H1 (cell line): Measurements from ENCODE around the gene CYP17A1. TPM values are rescaled to one million over a fixed set of nuclear protein-coding genes. Genes with fewer than 3 reads are reported as not detected.
"Not testable (repeated sequence)": the region's sequence is repeated elsewhere in the genome, so short reads cannot be mapped to it uniquely, and the experiment has no call there.

Experiments used
- CTCF ChIA-PET: fragments of 300-600 bp; sonication (Branson Sonifier 250); formaldehyde crosslinking; loops from one replicate; lab custom pipeline; 2021; ENCODE audit not compliant: partially characterized antibody; lab: Charles Lee
- POLR2A ChIA-PET: fragments of 300-600 bp; sonication (Branson Sonifier 250); formaldehyde crosslinking; loops from one replicate; lab custom pipeline; 2021; ENCODE audit warnings: inconsistent platforms; ENCODE audit not compliant: partially characterized antibody; lab: Charles Lee
- DNase-seq, 2 experiments: peaks; one replicate each; pipeline versions ENCODE4 v3.0.0 to v3.0.0-alpha.2; 2010 to 2022; ENCODE audit warnings: low spot score in 2 of 2, low read depth in 1 of 2, mixed read lengths in 1 of 2
- FAIRE-seq: peaks from 2 replicates; lab custom pipeline; 2011; peaks lifted over from hg19 to GRCh38; lab: Jason Lieb, UNC
- H2AFZ ChIP-seq: 2 replicates; pipeline ENCODE4 v1.8.1; 2012; ENCODE audit warnings: low read length, inconsistent platforms
- H2AK5ac ChIP-seq: 2 replicates; pipeline ENCODE4 v1.6.1; 2013; ENCODE audit warnings: low read depth, low read length
- H2BK120ac ChIP-seq: replicated peaks from 2 replicates; pipeline ENCODE3; 2013; ENCODE audit warnings: low read depth, low read length, inconsistent platforms
- H2BK12ac ChIP-seq: 2 replicates; pipeline ENCODE4 v1.6.1; 2013; ENCODE audit warnings: low read depth, low read length
- H2BK15ac ChIP-seq: 2 replicates; pipeline ENCODE4 v1.6.1; 2013; ENCODE audit warnings: low read length
- H2BK20ac ChIP-seq: 2 replicates; pipeline ENCODE4 v1.6.1; 2013; ENCODE audit warnings: low read length
- H2BK5ac ChIP-seq: 2 replicates; pipeline ENCODE4 v1.6.1; 2013; ENCODE audit warnings: low read depth, low read length
- H3K14ac ChIP-seq: 2 replicates; pipeline ENCODE4 v1.6.1; 2013; ENCODE audit warnings: inconsistent platforms; ENCODE audit not compliant: insufficient read length
- H3K18ac ChIP-seq: 2 replicates; pipeline ENCODE4 v1.6.1; 2013; ENCODE audit warnings: low read length; ENCODE audit errors: extremely low read depth
- H3K23ac ChIP-seq: 2 replicates; pipeline ENCODE4 v1.6.1; 2013; ENCODE audit warnings: inconsistent platforms; ENCODE audit not compliant: insufficient read length
- H3K23me2 ChIP-seq: 2 replicates; pipeline ENCODE4 v1.6.1; 2013; ENCODE audit warnings: low read depth, low read length
- H3K27ac ChIP-seq: 2 replicates; pipeline ENCODE4 v1.6.1; 2011; ENCODE audit warnings: low read depth, low read length, inconsistent platforms
- H3K27me3 ChIP-seq, 4 experiments: replicated peaks in 1 of 4; 1 replicate in 1 of 4; 2 replicates in 3 of 4; pipeline versions ENCODE4 v1.6.1 to v1.8.1; 2011 to 2013; ENCODE audit warnings: low read length in 3 of 4, mild to moderate bottlenecking in 3 of 4, inconsistent platforms in 2 of 4, mixed read lengths in 2 of 4, moderate library complexity in 1 of 4; ENCODE audit not compliant: control insufficient read depth in 3 of 4, insufficient read depth in 3 of 4; ENCODE audit errors: extremely low read depth in 1 of 4
- H3K36me3 ChIP-seq, 4 experiments: 2 replicates each; pipeline versions ENCODE4 v1.6.1 to v1.8.1; 2011 to 2013; ENCODE audit warnings: mild to moderate bottlenecking in 4 of 4, low read length in 3 of 4, moderate library complexity in 2 of 4, control low read depth in 1 of 4, inconsistent platforms in 1 of 4; ENCODE audit not compliant: insufficient read depth in 4 of 4, control insufficient read depth in 2 of 4
- H3K4ac ChIP-seq: replicated peaks from 2 replicates; pipeline ENCODE3; 2013; ENCODE audit warnings: low read length, low read depth, mixed read lengths, inconsistent platforms; ENCODE audit not compliant: insufficient read length
- H3K4me1 ChIP-seq, 4 experiments: replicated peaks in 1 of 4; 1 replicate in 1 of 4; 2 replicates in 3 of 4; pipeline versions ENCODE4 v1.6.1 to v1.8.1; 2011 to 2013; ENCODE audit warnings: low read length in 3 of 4, inconsistent platforms in 2 of 4, mixed read lengths in 1 of 4; ENCODE audit not compliant: insufficient read depth in 4 of 4, control insufficient read depth in 3 of 4
- H3K4me2 ChIP-seq, 2 experiments: 2 replicates each; pipeline versions ENCODE4 v1.6.1 to v1.8.1; 2011 to 2013; ENCODE audit warnings: low read depth in 2 of 2, low read length in 2 of 2, control low read depth in 1 of 2, inconsistent platforms in 1 of 2, mild to moderate bottlenecking in 1 of 2; ENCODE audit not compliant: insufficient read depth in 1 of 2
- H3K4me3 ChIP-seq, 4 experiments: fragments of 200-600, 300-600 bp in 1 of 4; sonication (generic), shearing (Covaris generic), sonication (Bioruptor Twin) in 1 of 4; 2 replicates each; pipeline versions ENCODE4 v1.5.1 to v1.8.1; 2011 to 2016; ENCODE audit warnings: low read length in 4 of 4, low read depth in 3 of 4, control low read depth in 2 of 4, inconsistent platforms in 2 of 4, mild to moderate bottlenecking in 2 of 4, mixed read lengths in 1 of 4, moderate library complexity in 1 of 4; ENCODE audit not compliant: insufficient read depth in 2 of 4; ENCODE audit errors: extremely low read depth in 1 of 4
- H3K56ac ChIP-seq: replicated peaks from 2 replicates; pipeline ENCODE3; 2013; ENCODE audit warnings: low read depth, mild to moderate bottlenecking, mixed read lengths, low read length, inconsistent platforms; ENCODE audit not compliant: insufficient read length
- H3K79me1 ChIP-seq: 2 replicates; pipeline ENCODE4 v1.6.1; 2013; ENCODE audit warnings: low read depth, low read length, control low read depth
- H3K79me2 ChIP-seq, 2 experiments: 2 replicates each; pipeline versions ENCODE4 v1.6.1 to v1.8.1; 2012 to 2013; ENCODE audit warnings: low read length in 2 of 2, mild to moderate bottlenecking in 2 of 2, inconsistent platforms in 1 of 2; ENCODE audit not compliant: insufficient read depth in 2 of 2, control insufficient read depth in 1 of 2
- H3K9ac ChIP-seq, 4 experiments: replicated peaks in 1 of 4; 1 replicate in 1 of 4; 2 replicates in 3 of 4; pipeline versions ENCODE4 v1.6.1 to v1.8.1; 2011 to 2013; ENCODE audit warnings: low read depth in 3 of 4, low read length in 3 of 4, control low read depth in 2 of 4, mild to moderate bottlenecking in 2 of 4, moderate library complexity in 2 of 4, inconsistent platforms in 1 of 4; ENCODE audit errors: extremely low read depth in 1 of 4
- H3K9me3 ChIP-seq, 2 experiments: 2 replicates each; pipeline versions ENCODE4 v1.6.1 to v1.8.1; 2012 to 2013; ENCODE audit warnings: mild to moderate bottlenecking in 2 of 2, moderate library complexity in 2 of 2, control low read depth in 1 of 2, inconsistent platforms in 1 of 2, low read depth in 1 of 2, low read length in 1 of 2, mixed read lengths in 1 of 2; ENCODE audit not compliant: insufficient read depth in 2 of 2
- H4K20me1 ChIP-seq, 2 experiments: replicated peaks in 1 of 2; 2 replicates each; pipeline versions ENCODE3 to v1.8.1; 2011 to 2013; ENCODE audit warnings: inconsistent platforms in 2 of 2, low read length in 2 of 2, mild to moderate bottlenecking in 1 of 2; ENCODE audit not compliant: insufficient read depth in 2 of 2, control insufficient read depth in 1 of 2
- H4K5ac ChIP-seq: 2 replicates; pipeline ENCODE4 v1.6.1; 2013; ENCODE audit warnings: low read length, low read depth, mixed read lengths, inconsistent platforms; ENCODE audit not compliant: insufficient read length
- H4K8ac ChIP-seq: 2 replicates; pipeline ENCODE4 v1.8.0; 2013; ENCODE audit warnings: mild to moderate bottlenecking, moderate library complexity, low read length, inconsistent platforms; ENCODE audit not compliant: insufficient read depth; ENCODE audit errors: extremely low read depth
- H4K91ac ChIP-seq: replicated peaks from 2 replicates; pipeline ENCODE3; 2013; ENCODE audit warnings: low read length, mixed read lengths, inconsistent platforms; ENCODE audit not compliant: insufficient read length
- CTCF ChIP-seq, 3 experiments: IDR thresholded peaks; 1 replicate in 2 of 3; 2 replicates in 1 of 3; pipeline versions ENCODE4 v1.5.1 to v1.6.1; 2011; ENCODE audit warnings: low read length in 3 of 3, mild to moderate bottlenecking in 3 of 3, inconsistent platforms in 2 of 3, low read depth in 1 of 3, moderate library complexity in 1 of 3; ENCODE audit not compliant: insufficient read depth in 1 of 3; ENCODE audit errors: control extremely low read depth in 1 of 3
- RAD21 ChIP-seq, 2 experiments: IDR thresholded peaks in 1 of 2; conservative IDR thresholded peaks in 1 of 2; 2 replicates each; pipeline ENCODE4 v1.6.1; 2011; ENCODE audit warnings: low read depth in 2 of 2, low read length in 2 of 2, improper control_type of control experiment in 1 of 2, inconsistent platforms in 1 of 2, mild to moderate bottlenecking in 1 of 2, moderate library complexity in 1 of 2
- WGBS, 2 experiments: shearing (Covaris generic) in 1 of 2; methylation state at CpG; one replicate each; pipeline versions ENCODE4 v1.1.6 to v1.1.7; 2013 to 2015; ENCODE audit warnings: low lambda C conversion rate in 2 of 2, mixed read lengths in 2 of 2, inconsistent platforms in 1 of 2, low coverage in 1 of 2, missing lambda C conversion rate in 1 of 2; ENCODE audit not compliant: insufficient replicate concordance in 2 of 2, insufficient coverage in 1 of 2, insufficient read length in 1 of 2; ENCODE audit errors: extremely low coverage in 1 of 2, missing lambda C conversion rate in 1 of 2; 5-methylcytosine and 5-hydroxymethylcytosine counted together
- polyA plus RNA-seq, 7 experiments: library from polyadenylated mRNA; depleted of rRNA in 3 of 7; stranded (reverse) in 5 of 7; unstranded in 2 of 7; fragments of >200 nt in 5 of 7; fragments of 200-250 nt in 2 of 7; gene quantifications; 1 replicate in 5 of 7; 2 replicates in 1 of 7; 4 replicates in 1 of 7; pipeline versions ENCODE4 v1.2.1 to v1.2.3, GENCODE V29; 2011 to 2013; ENCODE audit warnings: missing spikeins in 2 of 7, mixed read lengths in 2 of 7
- total RNA-seq: library from RNA; stranded (reverse); fragmentation: NEBNext Ultra II Directional; extraction: Animal tissue kit (Norgen Biotek cat#: 25700); gene quantifications from 2 replicates; pipeline ENCODE4 v1.2.1, GENCODE V29; 2021

The CYP17A1 gene
- total and polyA plus RNA-seq, 2 of the 8 experiments (the other 6 are each of a cell fraction or from before 2014, with no cell fraction given): not detected

GRCh38 chr10:102843139-102843538 is 5.9 kb upstream of the CYP17A1 start:
- not testable (repeated sequence) for H4K5ac ChIP-seq, H2AK5ac ChIP-seq, H3K4ac ChIP-seq, DNase-seq, H4K8ac ChIP-seq, H2BK12ac ChIP-seq
- peak overlapping the region; percentile 69; the same call in 1 of the 2 replicates for H2AFZ ChIP-seq
- peak; percentile 54 to 71 for TF ChIP-seq RAD21 (IDR thresholded peaks at IDR 0.05 in 1 of 2, conservative IDR thresholded peaks at IDR 0.05 in 1 of 2; ENCODE audit: low read depth in 2 of 2, low read length in 2 of 2)
- TF ChIP-seq CTCF (IDR thresholded peaks at IDR 0.05; ENCODE audit: control extremely low read depth in 1 of 3, insufficient read depth in 1 of 3, low read depth in 1 of 3, low read length in 3 of 3): peak in 2 of 3 experiments; percentile 19 to 47; a peak in 3 of 4 replicates
- TF ChIP-seq, all 59 proteins: peak for 2; not testable (repeated sequence) for 57
- FAIRE-seq, H3K79me1 ChIP-seq, H3K4me1 ChIP-seq, H3K14ac ChIP-seq, H2BK15ac ChIP-seq, H2BK20ac ChIP-seq, H2BK5ac ChIP-seq, H3K56ac ChIP-seq, H3K27ac ChIP-seq, H3K4me2 ChIP-seq, H3K9me3 ChIP-seq, H3K36me3 ChIP-seq, H3K27me3 ChIP-seq, H4K20me1 ChIP-seq, H3K4me3 ChIP-seq, H3K23ac ChIP-seq, H3K18ac ChIP-seq, H3K23me2 ChIP-seq, H3K79me2 ChIP-seq, H3K9ac ChIP-seq, H4K91ac ChIP-seq, H2BK120ac ChIP-seq: not testable (repeated sequence)
- POLR2A ChIA-PET: interaction anchor here (1.1 kb wide), 2 partner anchors 11 to 59 kb away, joined by 3 to 5 read pairs; no protein-coding TSS in a partner anchor
- 60% methylated on average over 8 of the region's 8 CpGs; no CpG with 5 or more reads in 1 of the 2 experiments for WGBS, 2 experiments
- CTCF ChIA-PET: interaction anchor here (1.2 to 2.2 kb wide), 4 partner anchors 8 to 59 kb away, joined by 3 to 13 read pairs (median 5); no protein-coding TSS in a partner anchor
